KMS-11 (cell line): ENCODE data around the gene ATXN10.

Source experiments
- H2AFZ ChIP-seq: fragments of 200-600 bp; sonication (generic); 2 replicates; pipeline ENCODE4 v1.6.1; 2016; ENCODE audit warnings: antibody characterized with exemption, mixed run types, low read depth
- H3K27ac ChIP-seq: fragments of 200-600 bp; sonication (generic); 2 replicates; pipeline ENCODE4 v1.6.1; 2016; ENCODE audit warnings: mild to moderate bottlenecking, mixed run types
- H3K27me3 ChIP-seq: fragments of 200-600 bp; sonication (generic); 2 replicates; pipeline ENCODE4 v1.6.1; 2017; ENCODE audit warnings: mild to moderate bottlenecking, low read depth, mixed run types, moderate library complexity; ENCODE audit not compliant: insufficient read depth
- H3K36me3 ChIP-seq: fragments of 200-600 bp; sonication (generic); 2 replicates; pipeline ENCODE4 v1.6.1; 2017; ENCODE audit warnings: mild to moderate bottlenecking, mixed run types; ENCODE audit not compliant: insufficient read depth
- H3K4me1 ChIP-seq: fragments of 200-600 bp; sonication (generic); 2 replicates; pipeline ENCODE4 v1.6.1; 2016; ENCODE audit warnings: mild to moderate bottlenecking, low read depth, mixed run types; ENCODE audit not compliant: poor library complexity, severe bottlenecking
- H3K4me2 ChIP-seq: fragments of 200-600 bp; sonication (generic); 2 replicates; pipeline ENCODE4 v1.7.0; 2016; ENCODE audit warnings: mild to moderate bottlenecking, mixed run types
- H3K4me3 ChIP-seq: fragments of 200-600 bp; sonication (generic); IDR thresholded peaks from 2 replicates; pipeline ENCODE4 v1.6.1; 2017; ENCODE audit warnings: low read depth, low read length, mixed read lengths; ENCODE audit not compliant: insufficient read depth
- H3K79me2 ChIP-seq: fragments of 200-600 bp; sonication (generic); 2 replicates; pipeline ENCODE4 v1.6.1; 2016; ENCODE audit warnings: low read depth, mixed run types; ENCODE audit not compliant: insufficient read depth
- H3K9ac ChIP-seq: fragments of 200-600 bp; sonication (generic); 2 replicates; pipeline ENCODE4 v1.6.1; 2016; ENCODE audit warnings: mild to moderate bottlenecking, mixed run types
- H4K20me1 ChIP-seq: fragments of 200-600 bp; sonication (generic); 2 replicates; pipeline ENCODE4 v1.6.1; 2016; ENCODE audit warnings: mild to moderate bottlenecking, mixed run types; ENCODE audit not compliant: insufficient read depth
- CTCF ChIP-seq: fragments of 200-600 bp; sonication (generic); conservative IDR thresholded peaks from 2 replicates; pipeline ENCODE4 v1.6.1; 2017; ENCODE audit warnings: low read depth, mild to moderate bottlenecking, antibody characterized with exemption, low read length, moderate library complexity, mixed read lengths

The ATXN10 gene

GRCh38 chr22:45812910-45813309 is 141.3 kb downstream of the ATXN10 start:
- no peak for TF ChIP-seq CTCF
- Histone ChIP-seq H2AFZ (no peak overlapping the region), H3K9ac (no peak overlapping the region), H3K79me2 (no peaks in the 10 kb centered on the region), H3K27ac (no peak overlapping the region), H3K4me1 (peaks cover 6% of the 10 kb centered on the region), H3K4me2 (no peak overlapping the region), H4K20me1 (no peaks in the 10 kb centered on the region), H3K27me3 (no peaks in the 10 kb centered on the region), H3K4me3 (no peak overlapping the region), H3K36me3 (peaks cover 3% of the 10 kb centered on the region; the same call in 1 of the 2 replicates)

GRCh38 chr22:45814198-45814597 is 142.6 kb downstream of the ATXN10 start:
- TF ChIP-seq CTCF = no peak
- no peak overlapping the region for H3K9ac ChIP-seq
- H3K36me3 ChIP-seq = 0 out of 2 replicates have a peak, but pooled peaks cover 3% of the 10 kb centered on the region
- H3K4me3 ChIP-seq = no peak overlapping the region
- no peaks in the 10 kb centered on the region for H3K27me3 ChIP-seq
- H3K4me2 ChIP-seq = no peak overlapping the region
- no peak overlapping the region for H3K27ac ChIP-seq
- H3K4me1 ChIP-seq = peaks cover 11% of the 10 kb centered on the region
- H4K20me1 ChIP-seq = no peaks in the 10 kb centered on the region
- H3K79me2 ChIP-seq = no peaks in the 10 kb centered on the region
- H2AFZ ChIP-seq = no peak overlapping the region

- TF ChIP-seq CTCF = no peak
- no peak overlapping the region for H3K4me3 ChIP-seq
Measured at GRCh38 chr22:45816776-45817175, 145.1 kb downstream of the ATXN10 start.

GRCh38 chr22:45817745-45818423 is 146.2 kb downstream of the ATXN10 start:
- H2AFZ ChIP-seq = no peak overlapping the region
- no peak for TF ChIP-seq CTCF
- no peak overlapping the region for H3K4me3 ChIP-seq
- no peaks in the 10 kb centered on the region for H4K20me1 ChIP-seq
- H3K4me1 ChIP-seq = peaks cover 11% of the 10 kb centered on the region
- H3K27me3 ChIP-seq = no peaks in the 10 kb centered on the region
- H3K9ac ChIP-seq = no peak overlapping the region
- 0 out of 2 replicates have a peak, but pooled peaks cover 3% of the 10 kb centered on the region for H3K36me3 ChIP-seq
- no peaks in the 10 kb centered on the region for H3K79me2 ChIP-seq
- H3K27ac ChIP-seq = peak overlapping the region; percentile 20; the same call in 1 of the 2 replicates
- no peak overlapping the region for H3K4me2 ChIP-seq

More at GRCh38 chr22:45816776-45817175, 145.1 kb downstream of the ATXN10 start:
- no peak overlapping the region for H3K9ac ChIP-seq
- H3K79me2 ChIP-seq = no peaks in the 10 kb centered on the region
- H2AFZ ChIP-seq = no peak overlapping the region
- no peaks in the 10 kb centered on the region for H4K20me1 ChIP-seq
- H3K27me3 ChIP-seq = no peaks in the 10 kb centered on the region
- H3K27ac ChIP-seq = no peak overlapping the region
- peaks cover 11% of the 10 kb centered on the region for H3K4me1 ChIP-seq
- H3K4me2 ChIP-seq = no peak overlapping the region
- H3K36me3 ChIP-seq = 0 out of 2 replicates have a peak, but pooled peaks cover 3% of the 10 kb centered on the region
